Calu3 (cell line): Measurements from ENCODE around the gene WASF2. TPM values are rescaled to one million over a fixed set of nuclear protein-coding genes. Genes with fewer than 3 reads are reported as not detected.

ENCODE experiments used
- BruUV-seq: library from RNA; stranded (reverse); fragments of 400-500 nt; replicated peaks from 2 replicates; lab custom pipeline; 2021; lab: Mats Ljungman, UMichigan
- CTCF ChIA-PET: fragments of 300-600 bp; sonication (Branson Sonifier 250); formaldehyde crosslinking; loops from one replicate; lab custom pipeline; 2022; ENCODE audit warnings: antibody characterized with exemption; lab: Charles Lee
- DNase-seq: peaks from one replicate; pipeline ENCODE4 v3.0.0; 2022
- H3K27ac Mint-ChIP-seq: one replicate; pipeline ENCODE4 v1.8.0; 2022; ENCODE audit warnings: mixed read lengths; ENCODE audit not compliant: unreplicated experiment
- H3K27me3 Mint-ChIP-seq: one replicate; pipeline ENCODE4 v1.8.0; 2022; ENCODE audit warnings: mixed read lengths; ENCODE audit not compliant: unreplicated experiment
- H3K36me3 Mint-ChIP-seq: one replicate; pipeline ENCODE4 v1.8.0; 2022; ENCODE audit warnings: mild to moderate bottlenecking, moderate library complexity, mixed read lengths; ENCODE audit not compliant: insufficient read depth, unreplicated experiment
- H3K4me1 Mint-ChIP-seq: one replicate; pipeline ENCODE4 v1.8.0; 2022; ENCODE audit warnings: mild to moderate bottlenecking, low read depth, mixed read lengths; ENCODE audit not compliant: unreplicated experiment
- H3K4me3 Mint-ChIP-seq: one replicate; pipeline ENCODE4 v1.8.0; 2022; ENCODE audit warnings: mild to moderate bottlenecking, low read depth, moderate library complexity, mixed read lengths; ENCODE audit not compliant: unreplicated experiment
- H3K9me3 Mint-ChIP-seq: one replicate; pipeline ENCODE4 v1.8.0; 2022; ENCODE audit warnings: low read depth, mixed read lengths; ENCODE audit not compliant: unreplicated experiment
- intact Hi-C: fragments of 100-400 bp; cut with micrococcal nuclease; formaldehyde crosslinking; loops from one replicate; pipeline ENCODE4 v1.10.0; 2022; ENCODE audit not compliant: unreplicated experiment
- total RNA-seq: library from RNA; stranded (reverse); gene quantifications from 2 replicates; pipeline ENCODE4 v1.2.3, GENCODE V29; 2022
- TF ChIP-seq, protein P1 (sequence below): fragments of 200-600 bp; IDR thresholded peaks from one replicate; pipeline ENCODE4 v1.8.0; 2022; ENCODE audit warnings: antibody characterized with exemption; ENCODE audit not compliant: unreplicated experiment

Gene WASF2
- total RNA-seq, 1 experiment from 2014 or later, result 79.5 TPM

DNA sequence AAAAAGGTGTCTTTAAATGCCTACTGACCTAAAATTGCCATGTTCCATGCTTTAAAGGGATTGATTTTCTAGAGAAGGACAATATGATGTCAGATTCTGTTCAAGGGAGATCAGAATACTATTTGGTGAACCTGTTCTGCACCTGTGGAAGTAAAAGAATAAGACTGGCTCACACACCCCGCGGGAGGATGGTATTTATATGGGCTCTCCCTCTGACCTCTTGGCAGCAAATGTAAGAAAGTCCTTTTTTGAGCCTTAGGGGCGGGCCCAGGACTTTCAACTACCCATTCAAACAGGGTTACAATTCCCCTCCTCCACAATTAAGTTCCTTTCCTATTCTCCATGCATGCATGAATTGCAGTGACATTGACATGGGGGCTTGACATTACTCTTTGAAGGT is 42.1 kb downstream of the WASF2 start:
- no peak for DNase-seq
- no peak overlapping the region for H3K27ac Mint-ChIP-seq
- H3K4me1 Mint-ChIP-seq, result peaks cover 9% of the 10 kb centered on the region
- no peaks in the 10 kb centered on the region for H3K9me3 Mint-ChIP-seq
- no TSS peak for BruUV-seq
- intact Hi-C loops, result no loop called here
- CTCF ChIA-PET, result no interaction called here
- H3K27me3 Mint-ChIP-seq, result no peaks in the 10 kb centered on the region
- H3K4me3 Mint-ChIP-seq, result no peak overlapping the region
- no peaks in the 10 kb centered on the region for H3K36me3 Mint-ChIP-seq
- TF ChIP-seq, protein P1, sequence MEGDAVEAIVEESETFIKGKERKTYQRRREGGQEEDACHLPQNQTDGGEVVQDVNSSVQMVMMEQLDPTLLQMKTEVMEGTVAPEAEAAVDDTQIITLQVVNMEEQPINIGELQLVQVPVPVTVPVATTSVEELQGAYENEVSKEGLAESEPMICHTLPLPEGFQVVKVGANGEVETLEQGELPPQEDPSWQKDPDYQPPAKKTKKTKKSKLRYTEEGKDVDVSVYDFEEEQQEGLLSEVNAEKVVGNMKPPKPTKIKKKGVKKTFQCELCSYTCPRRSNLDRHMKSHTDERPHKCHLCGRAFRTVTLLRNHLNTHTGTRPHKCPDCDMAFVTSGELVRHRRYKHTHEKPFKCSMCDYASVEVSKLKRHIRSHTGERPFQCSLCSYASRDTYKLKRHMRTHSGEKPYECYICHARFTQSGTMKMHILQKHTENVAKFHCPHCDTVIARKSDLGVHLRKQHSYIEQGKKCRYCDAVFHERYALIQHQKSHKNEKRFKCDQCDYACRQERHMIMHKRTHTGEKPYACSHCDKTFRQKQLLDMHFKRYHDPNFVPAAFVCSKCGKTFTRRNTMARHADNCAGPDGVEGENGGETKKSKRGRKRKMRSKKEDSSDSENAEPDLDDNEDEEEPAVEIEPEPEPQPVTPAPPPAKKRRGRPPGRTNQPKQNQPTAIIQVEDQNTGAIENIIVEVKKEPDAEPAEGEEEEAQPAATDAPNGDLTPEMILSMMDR, result no peak

GRCh38 chr1:27447399-27447798 is 42.6 kb downstream of the WASF2 start:
- Mint-ChIP-seq H3K4me1 (peaks cover 9% of the 10 kb centered on the region), H3K27ac (no peak overlapping the region), H3K9me3 (no peaks in the 10 kb centered on the region), H3K27me3 (no peaks in the 10 kb centered on the region), H3K4me3 (no peak overlapping the region), H3K36me3 (no peaks in the 10 kb centered on the region)
- CTCF ChIA-PET, result no interaction called here
- no peak for DNase-seq
- TF ChIP-seq, protein P1, result no peak
- BruUV-seq, result no TSS peak
- intact Hi-C loops, result no loop called here

DNA sequence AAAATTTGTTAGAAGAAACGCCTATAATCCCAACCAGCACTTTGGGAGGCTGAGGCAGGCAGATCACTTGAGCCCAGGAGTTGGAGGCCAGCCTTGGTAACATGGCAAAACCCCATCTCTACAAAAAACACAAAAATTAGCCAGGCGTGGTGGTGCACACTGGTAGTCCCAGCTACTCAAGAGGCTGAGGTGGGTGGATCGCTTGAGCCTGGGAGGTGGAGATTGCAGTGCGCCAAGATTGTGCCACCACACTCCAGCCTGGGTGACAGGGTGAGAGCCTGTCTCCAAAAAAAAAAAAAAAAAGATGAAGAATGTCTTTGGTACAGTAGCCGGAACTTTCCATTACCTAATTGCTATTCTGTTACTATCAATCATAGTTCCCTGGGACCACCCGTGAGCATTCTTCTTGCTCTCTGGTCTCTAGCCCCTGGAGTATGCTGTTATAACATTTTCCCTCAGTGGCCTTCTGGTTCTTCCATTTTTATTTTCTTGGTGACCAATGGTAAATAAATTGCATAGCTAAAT is 43.4 kb downstream of the WASF2 start:
- Mint-ChIP-seq H3K27ac (no peak overlapping the region), H3K4me1 (peaks cover 9% of the 10 kb centered on the region), H3K36me3 (no peaks in the 10 kb centered on the region), H3K27me3 (no peaks in the 10 kb centered on the region), H3K9me3 (no peaks in the 10 kb centered on the region), H3K4me3 (no peak overlapping the region)
- DNase-seq, result no peak
- CTCF ChIA-PET, result interaction anchor here (0.8 kb wide), 1 partner anchor 16 kb away, joined by 4 read pairs; no protein-coding TSS in a partner anchor
- TF ChIP-seq, protein P1, result no peak
- BruUV-seq, result no TSS peak
- intact Hi-C loops, result no loop called here

- Mint-ChIP-seq H3K27me3 (no peaks in the 10 kb centered on the region), H3K36me3 (no peaks in the 10 kb centered on the region), H3K4me3 (no peak overlapping the region), H3K9me3 (no peaks in the 10 kb centered on the region), H3K27ac (no peak overlapping the region), H3K4me1 (peaks cover 9% of the 10 kb centered on the region)
- no peak for DNase-seq
- CTCF ChIA-PET, result interaction anchor here (0.8 kb wide), 1 partner anchor 15 kb away, joined by 4 read pairs; no protein-coding TSS in a partner anchor
- TF ChIP-seq, protein P1, result no peak
- BruUV-seq, result no TSS peak
- intact Hi-C loops, result no loop called here
Observed at GRCh38 chr1:27445177-27445936, 44.6 kb downstream of the WASF2 start.
